ENCODE results near the gene HEBP2.

- no peak for TF ChIP-seq EZH2 (IDR thresholded peaks at IDR 0.05; ENCODE audit: insufficient read depth, low read length)
- TF ChIP-seq CTCF (IDR thresholded peaks at IDR 0.05; ENCODE audit: insufficient read depth, low read depth, low read length): no peak
Measured at GRCh38 chr6:138455746-138456400, 51.9 kb downstream of the HEBP2 start.

Data from astrocyte (in vitro differentiated cells and primary cell).